ENCODE data around the gene VTI1A. TPM values are rescaled to one million over a fixed set of nuclear protein-coding genes. Genes with fewer than 3 reads are reported as not detected.
"Not testable (repeated sequence)": the region's sequence is repeated elsewhere in the genome, so short reads cannot be mapped to it uniquely, and the experiment has no call there.

VTI1A gene
- total and polyA plus RNA-seq, 7 donors: 9.9 to 31.5 (median 20.1) TPM

GRCh38 chr10:112724404-112724991, 277.5 kb downstream of the VTI1A start:
- WGBS, 3 donors: 70 to 89% (median 70%) methylated on average over 2 of the region's 2 CpGs
- no peaks in the 10 kb centered on the region for H3K4me1 ChIP-seq
- ATAC-seq (no peak), DNase-seq (no peak)
- H3K27me3 ChIP-seq (ENCODE audit: insufficient read depth in 3 of 3, low read length in 2 of 3): no peaks in the 10 kb centered on the region
- no peaks in the 10 kb centered on the region for H3K9me3 ChIP-seq
- intact Hi-C loops (cut with DNase I): loop anchor here (5.0 to 10.0 kb wide), 5 partner anchors 220 to 663 kb away; no protein-coding TSS in a partner anchor
- H3K36me3 ChIP-seq (ENCODE audit: insufficient read depth in 1 of 2, low read depth in 1 of 2): no peaks in the 10 kb centered on the region
- no peak for TF ChIP-seq CTCF (IDR thresholded peaks at IDR 0.05)
- H3K4me3 ChIP-seq: no peak overlapping the region
- H3K27ac ChIP-seq: no peak overlapping the region

DNA sequence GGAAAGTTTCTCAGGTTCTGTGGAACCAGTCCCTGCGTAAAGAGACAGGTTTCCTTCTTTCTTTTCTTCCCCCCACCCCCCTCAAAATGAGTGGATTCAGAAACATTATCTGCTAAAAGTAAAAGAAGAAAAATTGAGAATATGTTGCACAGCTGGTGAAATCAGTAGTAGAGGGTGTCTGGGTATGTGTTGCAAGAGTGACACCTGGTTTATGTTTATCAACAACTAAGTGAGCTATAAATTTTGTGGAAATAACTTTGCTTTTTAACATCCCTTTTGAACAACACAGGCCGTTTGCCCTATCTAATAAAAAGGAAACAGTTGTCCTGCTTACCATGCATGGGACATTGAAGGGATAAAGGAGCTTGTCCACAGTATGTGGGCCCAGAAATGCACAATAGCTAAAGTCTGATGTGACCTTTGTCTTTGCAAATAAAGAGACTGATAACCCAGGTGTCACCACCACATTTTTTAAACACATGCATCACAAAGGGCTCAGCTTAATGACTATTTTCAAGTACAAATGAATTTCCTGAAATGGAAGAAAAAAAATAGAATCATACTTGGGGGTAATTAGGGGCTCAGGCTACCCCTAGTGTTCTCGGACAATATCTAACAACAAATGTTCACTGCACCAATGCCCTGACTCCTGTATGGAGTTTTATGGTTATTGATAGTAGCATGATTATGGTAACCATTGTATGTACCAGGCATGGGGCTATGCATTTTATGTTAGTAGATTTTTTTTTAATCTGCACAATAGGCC, 281.3 kb downstream of the VTI1A start:
- intact Hi-C loops (cut with DNase I): loop anchor here (10.0 kb wide), 3 partner anchors 216 to 656 kb away; no protein-coding TSS in a partner anchor
- H3K4me1 ChIP-seq: peaks cover 3% of the 10 kb centered on the region
- TF ChIP-seq CTCF (IDR thresholded peaks at IDR 0.05): no peak
- DNase-seq (no peak), ATAC-seq (no peak)
- H3K4me3 ChIP-seq: no peak overlapping the region
- WGBS, 3 donors: 88 to 92% (median 90%) methylated on average over 3 of the region's 3 CpGs
- H3K36me3 ChIP-seq (ENCODE audit: insufficient read depth in 1 of 2, low read depth in 1 of 2): no peaks in the 10 kb centered on the region
- H3K27me3 ChIP-seq (ENCODE audit: insufficient read depth in 3 of 3, low read length in 2 of 3): no peaks in the 10 kb centered on the region
- H3K27ac ChIP-seq: no peak overlapping the region
- H3K9me3 ChIP-seq: no peaks in the 10 kb centered on the region

GRCh38 chr10:112728997-112729396, 282.0 kb downstream of the VTI1A start:
- Histone ChIP-seq H3K9me3 (no peaks in the 10 kb centered on the region), H3K27me3 (ENCODE audit: insufficient read depth in 3 of 3, low read length in 2 of 3) (no peaks in the 10 kb centered on the region), H3K4me3 (no peak overlapping the region), H3K4me1 (peaks cover 3% of the 10 kb centered on the region), H3K36me3 (ENCODE audit: insufficient read depth in 1 of 2, low read depth in 1 of 2) (no peaks in the 10 kb centered on the region), H3K27ac (no peak overlapping the region)
- DNase-seq (no peak), ATAC-seq (no peak)
- intact Hi-C loops (cut with DNase I): loop anchor here (10.0 kb wide), 3 partner anchors 216 to 656 kb away; no protein-coding TSS in a partner anchor
- no peak for TF ChIP-seq CTCF (IDR thresholded peaks at IDR 0.05)

- WGBS, 3 donors: 94 to 97% (median 96%) methylated on average over 3 of the region's 3 CpGs
- H3K36me3 ChIP-seq (ENCODE audit: insufficient read depth in 1 of 2, low read depth in 1 of 2); H3K4me3 ChIP-seq; DNase-seq; H3K27ac ChIP-seq; ATAC-seq; H3K9me3 ChIP-seq; H3K4me1 ChIP-seq; H3K27me3 ChIP-seq (ENCODE audit: insufficient read depth in 3 of 3, low read length in 2 of 3); intact Hi-C loops (cut with DNase I): not testable (repeated sequence)
Measured at GRCh38 chr10:112731450-112731849, 284.4 kb downstream of the VTI1A start.

DNA sequence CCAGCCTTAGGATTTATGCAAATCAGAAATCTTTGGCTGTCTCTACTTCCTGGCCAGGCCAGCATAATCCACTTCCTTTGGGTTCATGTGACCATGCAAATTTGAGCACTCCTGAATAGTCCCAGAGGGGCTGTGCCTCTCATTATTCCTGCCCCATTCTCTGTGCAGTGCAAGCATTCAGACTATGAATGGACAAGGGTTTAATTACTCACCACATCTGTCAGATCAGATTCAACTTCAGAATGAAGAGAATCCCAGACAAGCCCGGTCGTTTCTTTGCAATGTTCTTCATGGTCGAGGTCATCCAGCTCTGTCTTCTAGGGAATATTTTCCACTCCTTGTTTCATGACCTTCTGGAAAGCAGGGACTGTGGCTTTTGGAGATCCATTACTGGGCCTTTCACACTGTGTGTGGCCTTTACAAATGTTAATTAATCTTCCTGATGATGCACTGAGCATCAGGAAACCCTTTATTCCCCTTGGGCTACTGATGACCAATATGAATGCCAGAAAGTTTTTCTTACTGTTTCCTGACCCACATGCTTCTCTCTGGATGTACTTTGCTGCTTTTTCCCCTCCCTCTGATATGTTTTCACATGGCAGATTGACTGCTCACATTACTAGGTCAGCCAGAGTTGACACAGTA, 285.4 kb downstream of the VTI1A start:
- Histone ChIP-seq H3K9me3 (no peaks in the 10 kb centered on the region), H3K4me3 (no peak overlapping the region), H3K27me3 (ENCODE audit: insufficient read depth in 3 of 3, low read length in 2 of 3) (no peaks in the 10 kb centered on the region), H3K36me3 (ENCODE audit: insufficient read depth in 1 of 2, low read depth in 1 of 2) (peaks cover 0 to 2% of the 10 kb centered on the region in 2 donors), H3K4me1 (peaks cover 3% of the 10 kb centered on the region), H3K27ac (no peak overlapping the region)
- ATAC-seq (peak in 2 of 4 donors; percentile 23 to 56), DNase-seq (no peak)
- intact Hi-C loops (cut with DNase I): no loop called here
- no peak for TF ChIP-seq CTCF (IDR thresholded peaks at IDR 0.05)
- WGBS, 3 donors: 15 to 27% (median 17%) methylated on average over 3 of the region's 3 CpGs
